ENCODE results near the gene ADGRG4.

ADGRG4 gene

DNA sequence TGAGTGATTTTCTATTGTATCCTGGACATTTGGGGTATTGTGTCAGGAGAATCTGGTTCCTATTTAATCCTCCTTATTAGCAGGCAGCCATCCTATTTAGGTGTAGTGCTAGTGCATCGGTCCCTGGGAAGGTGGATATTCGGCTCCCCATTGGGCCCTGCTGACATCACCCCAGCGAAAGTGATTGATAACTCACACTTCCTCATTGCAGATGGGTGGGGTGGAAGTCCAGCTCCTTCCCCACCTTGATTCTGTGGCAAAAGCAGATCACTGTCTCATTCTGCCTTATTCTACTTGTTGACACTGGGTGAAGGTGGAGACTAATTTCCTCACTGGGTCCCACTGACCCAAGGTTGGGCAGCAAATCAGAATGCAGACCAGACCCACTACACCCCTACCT is 163.8 kb downstream of the ADGRG4 start:
- DNase-seq (ENCODE audit: low read depth): no peak

All from T-helper 22 cell (primary cell).